Measurements from ENCODE around the gene ZFPM1. TPM values are rescaled to one million over a fixed set of nuclear protein-coding genes. Genes with fewer than 3 reads are reported as not detected.

ZFPM1 gene
- total RNA-seq, 1 donor from 2014 or later = 5.5 TPM

- Histone ChIP-seq H3K4me3 (no peak overlapping the region), H3K36me3 (no peaks in the 10 kb centered on the region), H3K9me3 (no peaks in the 10 kb centered on the region), H3K4me1 (no peaks in the 10 kb centered on the region), H3K27me3 (no peaks in the 10 kb centered on the region), H3K27ac (no peak overlapping the region)
- no peak for DNase-seq (ENCODE audit: low spot score in 2 of 2)
- intact Hi-C loops (cut with DNase I) = loop anchor here (5.0 kb wide), 1 partner anchor 62 kb away; no protein-coding TSS in a partner anchor
- no peak for TF ChIP-seq CTCF (IDR thresholded peaks at IDR 0.05)
Observed at GRCh38 chr16:88504489-88505404, 51.7 kb downstream of the ZFPM1 start.

GRCh38 chr16:88505405-88506082 is 52.5 kb downstream of the ZFPM1 start:
- intact Hi-C loops (cut with DNase I) = loop anchor here (5.0 kb wide), 1 partner anchor 63 kb away; no protein-coding TSS in a partner anchor
- Histone ChIP-seq H3K4me3 (no peak overlapping the region), H3K9me3 (no peaks in the 10 kb centered on the region), H3K36me3 (no peaks in the 10 kb centered on the region), H3K4me1 (no peaks in the 10 kb centered on the region), H3K27ac (no peak overlapping the region), H3K27me3 (no peaks in the 10 kb centered on the region)
- peak in 2 of 3 experiments; percentile 5 to 40 for TF ChIP-seq CTCF (IDR thresholded peaks at IDR 0.05)
- no peak for DNase-seq (ENCODE audit: low spot score in 2 of 2)

- Histone ChIP-seq H3K4me1 (no peaks in the 10 kb centered on the region), H3K36me3 (no peaks in the 10 kb centered on the region), H3K27ac (no peak overlapping the region), H3K9me3 (no peaks in the 10 kb centered on the region), H3K27me3 (no peaks in the 10 kb centered on the region), H3K4me3 (no peak overlapping the region)
- intact Hi-C loops (cut with DNase I) = loop anchor here (5.0 kb wide), 1 partner anchor 64 kb away; no protein-coding TSS in a partner anchor
- TF ChIP-seq CTCF (IDR thresholded peaks at IDR 0.05) = no peak
- DNase-seq (ENCODE audit: low spot score in 2 of 2) = no peak
Observed at GRCh38 chr16:88506723-88507122, 53.6 kb downstream of the ZFPM1 start.

GRCh38 chr16:88507231-88507743 is 54.2 kb downstream of the ZFPM1 start:
- TF ChIP-seq CTCF (IDR thresholded peaks at IDR 0.05) = no peak
- no peak for DNase-seq (ENCODE audit: low spot score in 2 of 2)
- Histone ChIP-seq H3K4me3 (no peak overlapping the region), H3K4me1 (no peaks in the 10 kb centered on the region), H3K27me3 (no peaks in the 10 kb centered on the region), H3K27ac (no peak overlapping the region), H3K9me3 (no peaks in the 10 kb centered on the region), H3K36me3 (no peaks in the 10 kb centered on the region)
- intact Hi-C loops (cut with DNase I) = loop anchor here (5.0 kb wide), 1 partner anchor 65 kb away; no protein-coding TSS in a partner anchor

GRCh38 chr16:88508376-88508867 is 55.3 kb downstream of the ZFPM1 start:
- Histone ChIP-seq H3K27ac (no peak overlapping the region), H3K4me3 (no peak overlapping the region), H3K36me3 (no peaks in the 10 kb centered on the region), H3K9me3 (no peaks in the 10 kb centered on the region), H3K27me3 (no peaks in the 10 kb centered on the region), H3K4me1 (no peaks in the 10 kb centered on the region)
- intact Hi-C loops (cut with DNase I) = loop anchor here (5.0 kb wide), 1 partner anchor 66 kb away; no protein-coding TSS in a partner anchor
- TF ChIP-seq CTCF (IDR thresholded peaks at IDR 0.05) = no peak
- DNase-seq (ENCODE audit: low spot score in 2 of 2) = no peak

All from ascending aorta (tissue), 2 donors.